ENCODE measurements around the gene DYRK4. TPM values are rescaled to one million over a fixed set of nuclear protein-coding genes. Genes with fewer than 3 reads are reported as not detected.

DYRK4 gene
- total and polyA plus RNA-seq, 2 of the 13 experiments (the other 11 are each of a cell fraction or from before 2014, with no cell fraction given) = 29.4 to 40.2 TPM

DNA sequence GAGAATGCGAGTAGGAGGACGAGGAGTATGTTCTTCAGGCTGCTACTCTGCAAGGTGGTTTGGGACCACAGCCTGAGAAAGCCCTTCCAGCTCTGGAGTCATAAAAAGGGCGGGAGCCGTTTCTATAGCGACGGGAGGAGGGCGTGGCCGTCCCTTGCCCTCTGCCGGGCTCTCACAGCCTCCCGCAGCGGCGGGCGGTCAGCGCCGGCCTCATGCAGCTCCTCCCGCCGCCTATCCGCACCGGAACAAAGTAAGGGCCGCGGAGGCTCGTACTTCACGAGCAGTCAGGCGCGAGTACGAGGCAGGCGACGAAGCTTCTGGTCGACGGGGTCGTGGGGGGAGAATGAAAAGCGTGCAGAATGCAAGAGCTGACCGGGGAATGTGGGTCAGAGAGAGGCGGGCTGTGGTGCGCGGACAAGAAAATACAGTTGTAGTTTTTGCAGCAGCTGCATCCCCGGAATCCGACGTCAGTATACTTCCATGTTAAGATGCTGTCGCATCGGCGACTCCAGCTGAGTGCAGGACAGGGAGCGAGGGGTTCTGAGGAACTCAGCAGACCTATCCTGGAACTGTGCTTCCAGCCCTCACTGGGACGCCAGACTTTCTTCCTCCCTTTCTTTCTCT is at the start of gene DYRK4 (continued):
- TF ChIP-seq, protein P1, sequence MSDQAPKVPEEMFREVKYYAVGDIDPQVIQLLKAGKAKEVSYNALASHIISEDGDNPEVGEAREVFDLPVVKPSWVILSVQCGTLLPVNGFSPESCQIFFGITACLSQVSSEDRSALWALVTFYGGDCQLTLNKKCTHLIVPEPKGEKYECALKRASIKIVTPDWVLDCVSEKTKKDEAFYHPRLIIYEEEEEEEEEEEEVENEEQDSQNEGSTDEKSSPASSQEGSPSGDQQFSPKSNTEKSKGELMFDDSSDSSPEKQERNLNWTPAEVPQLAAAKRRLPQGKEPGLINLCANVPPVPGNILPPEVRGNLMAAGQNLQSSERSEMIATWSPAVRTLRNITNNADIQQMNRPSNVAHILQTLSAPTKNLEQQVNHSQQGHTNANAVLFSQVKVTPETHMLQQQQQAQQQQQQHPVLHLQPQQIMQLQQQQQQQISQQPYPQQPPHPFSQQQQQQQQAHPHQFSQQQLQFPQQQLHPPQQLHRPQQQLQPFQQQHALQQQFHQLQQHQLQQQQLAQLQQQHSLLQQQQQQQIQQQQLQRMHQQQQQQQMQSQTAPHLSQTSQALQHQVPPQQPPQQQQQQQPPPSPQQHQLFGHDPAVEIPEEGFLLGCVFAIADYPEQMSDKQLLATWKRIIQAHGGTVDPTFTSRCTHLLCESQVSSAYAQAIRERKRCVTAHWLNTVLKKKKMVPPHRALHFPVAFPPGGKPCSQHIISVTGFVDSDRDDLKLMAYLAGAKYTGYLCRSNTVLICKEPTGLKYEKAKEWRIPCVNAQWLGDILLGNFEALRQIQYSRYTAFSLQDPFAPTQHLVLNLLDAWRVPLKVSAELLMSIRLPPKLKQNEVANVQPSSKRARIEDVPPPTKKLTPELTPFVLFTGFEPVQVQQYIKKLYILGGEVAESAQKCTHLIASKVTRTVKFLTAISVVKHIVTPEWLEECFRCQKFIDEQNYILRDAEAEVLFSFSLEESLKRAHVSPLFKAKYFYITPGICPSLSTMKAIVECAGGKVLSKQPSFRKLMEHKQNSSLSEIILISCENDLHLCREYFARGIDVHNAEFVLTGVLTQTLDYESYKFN (CRISPR knock-in tag; conservative IDR thresholded peaks at IDR 0.05) = peak; percentile 35; the same call in 1 of the 2 replicates
- TF ChIP-seq, protein P2, sequence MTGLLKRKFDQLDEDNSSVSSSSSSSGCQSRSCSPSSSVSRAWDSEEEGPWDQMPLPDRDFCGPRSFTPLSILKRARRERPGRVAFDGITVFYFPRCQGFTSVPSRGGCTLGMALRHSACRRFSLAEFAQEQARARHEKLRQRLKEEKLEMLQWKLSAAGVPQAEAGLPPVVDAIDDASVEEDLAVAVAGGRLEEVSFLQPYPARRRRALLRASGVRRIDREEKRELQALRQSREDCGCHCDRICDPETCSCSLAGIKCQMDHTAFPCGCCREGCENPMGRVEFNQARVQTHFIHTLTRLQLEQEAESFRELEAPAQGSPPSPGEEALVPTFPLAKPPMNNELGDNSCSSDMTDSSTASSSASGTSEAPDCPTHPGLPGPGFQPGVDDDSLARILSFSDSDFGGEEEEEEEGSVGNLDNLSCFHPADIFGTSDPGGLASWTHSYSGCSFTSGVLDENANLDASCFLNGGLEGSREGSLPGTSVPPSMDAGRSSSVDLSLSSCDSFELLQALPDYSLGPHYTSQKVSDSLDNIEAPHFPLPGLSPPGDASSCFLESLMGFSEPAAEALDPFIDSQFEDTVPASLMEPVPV (CRISPR knock-in tag; IDR thresholded peaks at IDR 0.05) = peak; percentile 91
- TF ChIP-seq TEAD2 (CRISPR knock-in tag; IDR thresholded peaks at IDR 0.05) = no peak
- 0 out of 2 replicates have a peak, but pooled peaks have one; percentile 66 for TF ChIP-seq SAFB2 (CRISPR knock-in tag; IDR thresholded peaks at IDR 0.05; ENCODE audit: borderline replicate concordance, low read depth)
- peak; percentile 88 for TF ChIP-seq HNRNPLL (IDR thresholded peaks at IDR 0.05; ENCODE audit: low read depth, low read length, poor library complexity, severe bottlenecking)
- TF ChIP-seq SAP130 (CRISPR knock-in tag; IDR thresholded peaks at IDR 0.05; ENCODE audit: low read depth) = peak; percentile 61
- TF ChIP-seq SPEN (CRISPR knock-in tag; IDR thresholded peaks at IDR 0.05; ENCODE audit: low read depth) = peak; percentile 59; the same call in 1 of the 2 replicates
- TF ChIP-seq, protein P3, sequence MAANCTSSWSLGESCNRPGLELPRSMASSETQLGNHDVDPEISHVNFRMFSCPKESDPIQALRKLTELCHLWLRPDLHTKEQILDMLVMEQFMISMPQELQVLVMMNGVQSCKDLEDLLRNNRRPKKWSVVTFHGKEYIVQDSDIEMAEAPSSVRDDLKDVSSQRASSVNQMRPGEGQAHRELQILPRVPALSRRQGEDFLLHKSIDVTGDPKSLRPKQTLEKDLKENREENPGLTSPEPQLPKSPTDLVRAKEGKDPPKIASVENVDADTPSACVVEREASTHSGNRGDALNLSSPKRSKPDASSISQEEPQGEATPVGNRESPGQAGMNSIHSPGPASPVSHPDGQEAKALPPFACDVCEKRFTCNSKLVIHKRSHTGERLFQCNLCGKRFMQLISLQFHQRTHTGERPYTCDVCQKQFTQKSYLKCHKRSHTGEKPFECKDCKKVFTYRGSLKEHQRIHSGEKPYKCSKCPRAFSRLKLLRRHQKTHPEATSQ (CRISPR knock-in tag; IDR thresholded peaks at IDR 0.05; ENCODE audit: borderline replicate concordance) = peak; percentile 77; the same call in 1 of the 2 replicates
- TF ChIP-seq FOXA3 (CRISPR knock-in tag; IDR thresholded peaks at IDR 0.05) = no peak
- 0 out of 2 replicates have a peak, but pooled peaks have one; percentile 22 for TF ChIP-seq POLR2G (IDR thresholded peaks at IDR 0.05; ENCODE audit: low read depth, low read length)
- no peak for TF ChIP-seq ZNF766 (CRISPR knock-in tag; IDR thresholded peaks at IDR 0.05; ENCODE audit: borderline replicate concordance)
- TF ChIP-seq, protein P4, sequence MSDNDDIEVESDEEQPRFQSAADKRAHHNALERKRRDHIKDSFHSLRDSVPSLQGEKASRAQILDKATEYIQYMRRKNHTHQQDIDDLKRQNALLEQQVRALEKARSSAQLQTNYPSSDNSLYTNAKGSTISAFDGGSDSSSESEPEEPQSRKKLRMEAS (IDR thresholded peaks at IDR 0.05) = peak; percentile 87
- no peak for TF ChIP-seq ZBTB3 (CRISPR knock-in tag; IDR thresholded peaks at IDR 0.05; ENCODE audit: borderline replicate concordance, low read depth)
- peak; percentile 56; the same call in 1 of the 2 replicates for TF ChIP-seq FOXC1 (CRISPR knock-in tag; IDR thresholded peaks at IDR 0.05; ENCODE audit: borderline replicate concordance)
- no peak for TF ChIP-seq NONO (IDR thresholded peaks at IDR 0.05)
- TF ChIP-seq NONO (CRISPR knock-in tag; conservative IDR thresholded peaks at IDR 0.05) = peak; percentile 51; the same call in 1 of the 2 replicates
- TF ChIP-seq HMGA1 (CRISPR knock-in tag; conservative IDR thresholded peaks at IDR 0.05) = no peak
- TF ChIP-seq ZNF431 (CRISPR knock-in tag; IDR thresholded peaks at IDR 0.05; ENCODE audit: borderline replicate concordance, low read depth) = peak; percentile 69; the same call in 1 of the 2 replicates
- no peak for TF ChIP-seq GTF3A (CRISPR knock-in tag; conservative IDR thresholded peaks at IDR 0.05)
- TF ChIP-seq RNF2 (conservative IDR thresholded peaks at IDR 0.05; ENCODE audit: low read depth) = 0 out of 2 replicates have a peak, but pooled peaks have one; percentile 63
- 0 out of 2 replicates have a peak, but pooled peaks have one; percentile 27 for TF ChIP-seq ZSCAN9 (CRISPR knock-in tag; IDR thresholded peaks at IDR 0.05; ENCODE audit: borderline replicate concordance)
- TF ChIP-seq TMF1 (CRISPR knock-in tag; IDR thresholded peaks at IDR 0.05; ENCODE audit: low read depth) = 0 out of 2 replicates have a peak, but pooled peaks have one; percentile 65
- TF ChIP-seq KDM5B (CRISPR knock-in tag; IDR thresholded peaks at IDR 0.05; ENCODE audit: borderline replicate concordance) = 0 out of 2 replicates have a peak, but pooled peaks have one; percentile 54
